Hippocampal formation (tissue), 2 donors: ENCODE measurements around the gene C1orf21.

Experiments used
- DNase-seq, 2 donors: peaks; one replicate each; lab custom pipeline; 2025; lab: John Stamatoyannopoulos, UW

C1orf21 gene

GRCh38 chr1:184556665-184557064 lies 169.8 kb downstream of the C1orf21 start:
- DNase-seq: no peak

DNA sequence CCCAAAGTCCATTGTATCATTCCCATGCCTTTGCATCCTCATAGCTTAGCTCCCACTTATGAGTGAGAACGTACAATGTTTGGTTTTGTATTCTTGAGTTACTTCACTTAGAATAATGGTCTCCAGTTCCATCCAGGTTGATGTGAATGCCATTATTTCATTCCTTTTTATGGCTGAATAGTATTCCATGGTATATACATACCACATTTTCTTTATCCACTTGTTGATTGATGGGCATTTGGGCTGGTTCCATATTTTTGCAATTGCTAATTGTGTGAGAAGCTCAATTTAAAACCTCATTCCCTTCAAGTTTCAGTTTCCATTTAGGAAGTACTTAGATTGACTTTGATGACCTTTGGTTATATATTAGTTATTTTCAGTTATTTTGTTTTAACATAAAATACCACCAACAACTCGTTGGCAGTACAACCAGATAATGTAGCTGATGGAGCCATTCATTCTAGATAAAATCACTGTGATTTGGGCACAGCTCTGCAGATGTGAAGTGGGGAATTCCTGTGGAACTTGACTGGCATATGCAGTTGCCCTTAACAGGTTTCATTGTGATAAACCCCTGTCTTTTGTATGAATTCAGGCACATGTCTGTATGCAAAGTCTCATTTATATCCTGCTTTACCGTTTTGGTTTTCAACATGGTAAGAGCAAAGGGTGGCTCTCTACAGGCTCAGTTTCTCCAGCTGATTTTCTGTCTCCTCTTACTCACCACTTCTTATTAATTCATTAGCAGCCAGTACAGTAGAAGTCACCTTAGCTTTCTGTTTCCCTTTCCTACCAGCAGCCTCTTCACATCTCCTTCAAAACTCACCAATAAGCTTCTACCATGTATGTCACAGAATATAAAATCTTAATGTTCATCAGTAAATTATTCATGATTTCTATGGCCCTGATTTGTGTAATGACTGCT lies 170.9 kb downstream of the C1orf21 start:
- no peak for DNase-seq

DNA sequence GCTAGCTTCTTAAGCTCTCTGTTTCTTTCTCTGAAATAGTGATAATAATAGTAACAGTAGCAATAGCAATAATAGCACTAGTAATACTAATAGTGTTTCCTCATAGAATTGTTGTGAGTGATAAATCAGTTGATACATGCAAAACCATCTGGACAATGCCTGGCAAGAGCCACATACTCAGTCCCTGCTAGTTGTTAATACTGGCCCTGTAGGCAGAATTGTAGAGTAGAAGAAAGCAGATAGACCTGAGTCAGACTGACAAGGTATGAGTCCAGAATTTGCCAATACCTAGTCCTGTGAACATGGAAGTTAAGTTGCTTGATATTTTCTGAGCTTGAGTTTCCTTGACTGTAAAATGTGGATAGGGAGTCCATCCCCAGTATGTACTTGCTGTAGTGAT lies 171.9 kb downstream of the C1orf21 start:
- DNase-seq: no peak

DNA sequence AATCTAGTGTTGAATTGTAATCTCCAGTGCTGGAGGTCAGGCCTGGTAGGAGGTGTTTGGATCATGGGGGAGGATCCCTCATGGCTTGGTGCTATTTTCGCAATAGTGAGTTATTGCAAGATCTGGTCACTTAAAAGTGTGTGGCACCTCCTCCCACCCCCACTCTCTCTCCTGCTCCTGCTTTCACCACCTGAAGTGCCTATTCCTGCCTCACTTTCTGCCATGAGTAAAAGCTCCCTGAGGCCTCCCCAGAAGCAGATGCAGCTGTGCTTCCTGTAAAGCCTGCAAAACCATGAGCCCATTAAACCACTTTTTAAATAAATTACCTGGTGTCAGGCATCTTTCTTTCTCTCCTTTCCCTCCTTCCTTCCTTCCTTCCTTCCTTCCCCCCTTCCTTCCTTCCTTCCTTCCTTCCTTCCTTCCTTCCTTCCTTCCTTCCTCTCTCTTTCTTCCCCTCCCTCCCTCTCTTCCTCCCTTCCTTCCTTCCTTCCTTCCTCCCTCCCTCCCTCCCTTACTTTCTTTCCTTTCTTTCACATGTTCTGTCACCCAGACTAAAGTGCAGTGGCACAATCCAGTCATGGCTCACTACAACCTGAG lies 172.4 kb downstream of the C1orf21 start:
- no peak for DNase-seq

- no peak for DNase-seq
Observed at GRCh38 chr1:184562806-184563205, 176.0 kb downstream of the C1orf21 start.

DNA sequence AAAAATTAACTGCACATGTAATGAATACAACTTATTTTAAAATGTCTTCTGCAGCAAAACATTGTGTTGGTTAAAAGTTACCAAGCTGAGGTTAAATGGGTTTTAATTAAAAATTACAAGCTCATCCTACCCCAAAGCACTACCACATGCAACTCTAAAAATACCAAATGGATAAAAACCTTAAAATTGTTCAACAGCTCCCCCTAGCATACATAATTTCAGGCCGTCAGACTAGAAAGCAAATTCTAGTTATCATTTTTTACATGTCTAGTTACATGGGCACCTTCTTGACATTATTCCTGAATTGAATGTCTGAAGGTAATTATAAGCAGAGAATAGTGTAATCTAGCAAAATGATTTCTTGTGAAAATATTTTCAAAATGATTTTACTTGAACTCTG lies 176.5 kb downstream of the C1orf21 start:
- DNase-seq: peak in 1 of 2 donors; percentile 48

GRCh38 chr1:184567009-184567408 lies 180.2 kb downstream of the C1orf21 start:
- no peak for DNase-seq

DNA sequence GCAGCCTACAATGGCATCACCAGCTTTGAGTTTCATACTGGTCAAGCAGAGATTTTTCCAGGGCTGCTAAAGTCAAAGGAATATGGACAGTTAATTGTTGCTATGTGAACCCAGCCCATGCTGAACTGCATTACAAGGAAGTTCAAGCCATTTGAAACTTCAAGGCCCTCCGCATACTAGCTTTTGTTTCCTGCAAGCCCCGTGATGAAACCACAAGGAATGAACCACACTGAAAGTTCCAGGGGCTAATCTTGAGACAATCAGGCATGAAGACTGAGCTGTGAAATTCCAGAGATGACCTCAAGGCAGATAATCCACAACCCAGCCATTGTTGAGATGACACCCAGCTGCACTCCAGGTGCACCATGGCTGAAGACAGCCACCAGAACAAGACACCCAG lies 180.8 kb downstream of the C1orf21 start:
- no peak for DNase-seq

DNA sequence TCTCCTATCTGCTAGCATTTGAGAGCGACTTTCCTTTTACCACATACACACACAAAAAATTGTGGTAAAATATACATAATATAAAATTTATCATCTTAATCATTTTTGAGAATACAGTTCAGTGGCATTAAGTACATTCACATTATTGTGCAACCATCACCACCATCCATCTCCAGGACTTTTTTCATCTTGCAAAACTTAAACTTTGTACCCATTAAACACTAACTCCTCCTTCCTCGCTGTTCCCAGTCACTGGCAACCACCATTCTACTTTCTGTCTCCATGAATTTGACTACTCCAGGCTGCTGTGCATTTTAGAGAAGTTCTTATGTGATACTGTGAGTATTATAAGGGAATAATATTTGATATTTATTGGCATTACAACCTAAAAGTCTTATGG lies 181.3 kb downstream of the C1orf21 start:
- DNase-seq: no peak

- no peak for DNase-seq
Observed at GRCh38 chr1:184569106-184569505, 182.3 kb downstream of the C1orf21 start.

GRCh38 chr1:184574588-184574987 lies 187.8 kb downstream of the C1orf21 start:
- no peak for DNase-seq

DNA sequence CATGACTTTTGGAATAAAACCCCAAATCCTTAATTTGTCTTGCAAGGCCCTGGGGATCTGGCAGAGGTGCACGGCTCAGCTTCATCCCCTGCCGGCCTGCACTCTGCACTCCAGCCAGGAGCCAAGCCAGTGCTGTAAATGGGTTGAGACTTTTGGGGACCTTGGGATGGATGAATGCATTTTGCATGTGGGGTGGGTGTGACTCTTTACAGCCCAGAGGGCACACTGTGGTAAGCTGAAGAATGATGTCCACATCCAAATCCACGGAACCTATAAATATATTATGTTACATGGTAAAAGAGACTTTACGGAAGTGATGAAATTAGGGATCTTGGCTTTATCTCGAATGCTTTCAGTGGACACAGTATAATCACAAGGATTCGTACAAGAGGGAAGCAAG lies 190.0 kb downstream of the C1orf21 start:
- no peak for DNase-seq

- DNase-seq: no peak
Observed at GRCh38 chr1:184577319-184577718, 190.5 kb downstream of the C1orf21 start.

DNA sequence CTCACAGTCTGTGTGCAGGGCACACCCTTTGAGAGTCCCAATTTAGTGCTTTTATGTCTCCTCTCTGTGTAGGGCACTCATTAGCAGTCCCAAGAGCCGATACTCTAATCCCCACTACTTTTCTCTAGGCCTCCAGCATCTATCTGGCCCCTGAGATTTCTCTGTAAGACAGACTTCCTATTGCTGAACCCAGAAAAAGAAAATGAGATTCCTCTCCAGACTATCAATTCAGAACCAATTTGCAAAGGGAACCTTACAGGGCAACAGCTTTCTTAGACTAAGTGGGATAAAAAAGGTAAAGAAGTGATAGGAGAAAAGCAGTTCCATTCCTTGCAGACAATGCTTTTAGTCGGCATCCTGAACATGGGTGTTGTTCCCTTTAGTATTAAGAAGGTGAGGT lies 195.6 kb downstream of the C1orf21 start:
- no peak for DNase-seq

DNA sequence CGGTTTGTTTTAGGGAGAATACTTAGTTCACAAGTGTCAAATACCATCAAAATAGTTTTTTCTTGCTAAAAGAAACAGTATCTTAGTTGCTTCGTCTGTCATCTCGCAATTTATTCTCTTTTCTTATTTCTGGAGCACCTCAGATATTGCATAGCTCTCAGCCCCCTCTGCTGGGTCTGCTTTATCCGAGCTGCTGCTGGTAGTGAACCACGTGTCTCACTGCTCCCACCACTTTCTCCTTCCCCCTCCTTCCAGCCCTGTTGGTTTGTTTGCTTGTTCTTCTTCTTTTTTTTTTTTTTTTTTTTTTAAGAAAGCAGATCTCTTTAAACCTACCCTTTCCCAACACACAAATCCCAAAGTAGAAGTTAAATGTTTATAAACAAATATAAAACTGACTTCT lies 197.0 kb downstream of the C1orf21 start:
- no peak for DNase-seq

DNA sequence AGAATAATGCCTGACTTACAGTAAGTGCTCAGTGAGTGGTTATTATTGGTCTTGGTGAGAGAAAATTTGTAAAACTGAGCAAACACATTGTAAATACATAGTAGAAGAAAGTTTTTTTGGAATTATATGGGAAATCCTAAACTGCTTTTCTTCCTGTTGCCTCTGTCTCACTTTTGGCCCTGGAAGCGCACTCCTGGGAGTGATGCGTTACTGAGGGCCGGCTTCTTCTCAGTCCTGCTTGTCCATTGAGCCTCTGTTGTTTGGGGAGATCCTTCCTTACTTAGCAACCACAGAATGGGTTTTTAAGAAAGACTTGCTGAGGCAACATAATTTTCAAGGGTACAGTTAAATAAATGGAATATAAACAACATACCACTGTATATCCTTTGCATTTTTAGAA lies 201.9 kb downstream of the C1orf21 start:
- no peak for DNase-seq

DNA sequence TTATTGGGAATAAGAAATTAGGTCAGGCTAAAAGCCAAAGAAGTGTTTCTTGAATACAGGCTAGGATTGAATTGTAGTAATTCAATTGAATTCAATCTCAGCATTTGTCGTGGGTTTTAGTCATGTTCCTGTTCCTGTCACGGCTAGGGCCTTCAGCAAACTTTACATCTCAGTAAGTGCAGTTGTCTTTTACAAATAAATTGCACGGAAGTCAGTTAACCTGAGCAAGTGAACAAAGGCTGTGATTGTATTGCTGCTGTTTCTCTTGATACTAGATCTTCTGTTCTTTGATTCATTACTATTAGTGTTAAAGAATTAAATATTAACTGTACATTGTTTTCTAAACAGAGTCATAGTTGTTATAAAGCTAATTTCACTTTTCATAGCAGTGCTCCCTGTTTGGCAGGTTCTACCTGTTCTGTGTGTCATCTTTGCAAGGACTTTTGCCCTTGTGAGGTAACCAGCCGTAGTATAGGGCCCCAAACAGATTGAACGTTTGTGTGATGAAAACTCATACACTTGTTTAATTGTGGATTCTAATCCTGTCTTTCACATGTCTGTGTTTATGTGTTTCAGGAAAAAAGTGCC lies 203.4 kb downstream of the C1orf21 start:
- no peak for DNase-seq

DNA sequence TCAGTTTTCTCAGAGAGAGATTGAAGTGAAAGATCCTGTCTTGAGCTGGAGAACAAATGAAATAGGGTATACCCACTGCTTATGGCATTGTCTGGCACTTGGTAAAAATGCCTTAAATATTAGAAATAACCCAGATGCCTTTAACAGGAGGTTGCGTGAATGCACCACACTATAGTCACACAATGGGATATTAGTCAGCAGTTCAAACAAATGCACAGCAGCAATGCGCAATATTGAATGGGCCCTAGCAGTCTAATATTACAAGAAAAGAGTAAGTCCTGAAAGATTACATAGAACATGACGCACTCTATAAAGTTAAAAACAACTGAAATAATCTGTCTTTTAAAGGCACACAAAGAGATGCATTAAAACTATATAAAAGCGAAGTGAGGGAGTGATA lies 206.8 kb downstream of the C1orf21 start:
- DNase-seq: no peak

GRCh38 chr1:184595596-184595995 lies 208.8 kb downstream of the C1orf21 start:
- no peak for DNase-seq

- DNase-seq: no peak
Observed at GRCh38 chr1:184596950-184597645, 210.3 kb downstream of the C1orf21 start.

DNA sequence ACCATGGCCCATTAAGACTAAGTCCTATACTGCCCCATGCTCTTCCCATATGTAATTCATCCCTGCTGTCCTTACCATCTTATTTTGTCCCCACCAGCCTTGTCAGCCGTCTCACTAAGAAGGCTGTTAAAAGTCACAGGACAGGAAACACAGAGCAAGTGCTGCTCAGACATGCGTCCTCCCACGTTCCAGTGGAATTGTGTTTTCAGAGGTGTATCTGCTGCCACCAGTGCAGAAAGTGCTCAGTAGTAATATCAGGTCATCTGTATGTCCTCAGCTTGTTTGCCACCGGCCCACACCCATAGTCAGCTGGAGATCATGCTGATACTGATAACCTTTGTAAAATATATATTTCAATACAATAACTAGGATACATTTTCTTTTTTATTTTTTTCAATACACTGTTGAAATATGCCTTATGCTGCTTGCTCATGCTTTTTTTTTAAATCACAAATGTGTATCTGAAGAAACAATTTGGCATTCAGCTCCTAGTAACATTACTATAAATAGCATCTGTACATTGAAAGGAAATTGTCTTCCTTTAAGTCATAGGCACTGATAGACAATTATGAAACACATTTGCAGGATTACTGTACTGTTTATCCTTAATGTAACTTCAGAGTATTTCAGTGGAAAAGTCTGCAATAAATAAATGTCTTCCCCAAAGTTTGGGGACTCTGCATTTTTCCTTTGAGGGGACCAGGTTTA lies 211.0 kb downstream of the C1orf21 start:
- DNase-seq: no peak
